GM18951 (cell line): ENCODE measurements around the gene YIPF5.

Source experiments
- POLR2A ChIP-seq: IDR thresholded peaks from 4 replicates; pipeline ENCODE4 v1.6.1; 2011; ENCODE audit warnings: mild to moderate bottlenecking; ENCODE audit not compliant: insufficient read length, insufficient read depth; ENCODE audit errors: extremely low read depth
- in situ Hi-C: fragments of 300-500 bp; cut with MboI; formaldehyde crosslinking; loops from one replicate; pipeline ENCODE4 v1.12.0; 2022; ENCODE audit warnings: low sequenced_read_pairs, mixed read lengths, inconsistent platforms; ENCODE audit not compliant: unreplicated experiment

The YIPF5 gene

DNA sequence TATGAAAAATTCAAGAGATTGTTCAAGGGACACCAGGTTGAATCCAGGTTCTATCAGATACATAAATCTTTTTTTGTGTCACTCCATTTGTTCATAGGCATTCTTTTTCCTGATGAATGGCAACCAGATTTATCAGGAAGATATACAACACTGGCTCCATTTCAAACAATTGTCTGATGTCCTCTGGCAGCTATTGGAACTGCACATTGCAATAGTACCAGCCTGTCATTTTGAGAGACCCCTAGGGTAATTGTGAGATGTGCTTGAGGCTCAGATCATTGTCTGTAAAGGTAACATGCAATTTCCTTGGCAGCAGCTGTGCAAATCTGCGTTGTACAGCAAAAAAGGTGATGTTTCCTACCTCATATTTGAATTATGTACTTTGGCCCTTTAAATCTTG, 26.2 kb upstream of the YIPF5 start:
- in situ Hi-C loops: loop anchor here (25.0 kb wide), 1 partner anchor 1284 kb away; no protein-coding TSS in a partner anchor
- TF ChIP-seq POLR2A: no peak

DNA sequence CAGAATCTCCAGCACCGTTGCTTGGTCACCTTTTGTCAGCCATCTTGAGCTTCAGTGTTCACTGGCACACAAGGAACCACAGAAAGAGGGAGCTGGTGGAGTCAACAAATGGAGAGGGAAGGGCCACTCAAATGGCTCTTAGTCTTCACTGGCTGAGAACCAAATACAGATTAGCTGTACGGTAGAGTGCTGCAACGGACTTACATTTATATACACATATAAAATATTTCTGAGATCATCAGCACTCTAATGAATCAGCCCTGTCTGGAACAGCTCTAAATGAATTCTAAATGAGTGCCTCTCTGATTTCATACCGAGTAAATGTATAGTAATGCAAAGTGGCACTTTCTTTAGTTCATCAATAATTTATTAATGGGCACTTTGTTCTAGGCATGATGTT, 25.0 kb upstream of the YIPF5 start:
- no peak for TF ChIP-seq POLR2A
- in situ Hi-C loops: loop anchor here (25.0 kb wide), 1 partner anchor 1283 kb away; no protein-coding TSS in a partner anchor

DNA sequence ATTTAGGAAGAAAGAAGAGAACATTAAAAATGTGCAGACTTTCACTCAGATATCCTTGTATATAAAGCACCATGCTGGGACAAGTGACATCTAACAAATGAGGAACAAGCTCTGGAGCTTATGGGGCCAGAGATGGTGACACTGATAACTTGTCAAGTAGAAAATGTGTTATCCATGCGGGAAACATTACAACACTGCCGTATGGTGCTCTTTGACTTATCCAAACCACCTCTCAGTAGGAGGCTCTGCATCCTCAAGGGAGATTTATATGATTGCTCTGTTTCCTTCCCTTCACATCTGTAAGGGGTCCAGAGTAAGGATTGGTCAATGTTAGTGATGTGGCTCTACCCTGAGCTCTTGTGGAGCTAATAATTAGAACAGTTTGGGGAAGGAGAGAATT, 23.7 kb upstream of the YIPF5 start:
- in situ Hi-C loops: loop anchor here (25.0 kb wide), 1 partner anchor 1282 kb away; no protein-coding TSS in a partner anchor
- no peak for TF ChIP-seq POLR2A

DNA sequence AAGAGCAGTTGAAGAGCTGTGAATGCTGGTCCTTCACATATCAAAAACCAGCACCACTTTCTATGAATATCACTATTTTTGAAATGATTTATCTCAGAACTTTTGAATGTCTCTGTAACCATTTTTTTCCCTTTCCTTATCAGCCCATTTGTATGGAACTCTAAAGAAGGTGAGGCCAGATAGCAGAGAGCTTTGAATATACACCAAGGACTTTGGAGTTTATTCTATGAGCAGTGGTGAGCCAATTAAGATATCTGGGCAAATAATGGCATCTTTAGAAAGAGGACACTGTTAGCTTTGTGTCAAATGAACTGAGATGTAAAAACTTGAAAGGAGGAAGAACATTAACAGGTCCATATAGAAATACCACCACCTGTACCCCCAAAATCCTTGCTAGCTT, 22.2 kb upstream of the YIPF5 start:
- in situ Hi-C loops: loop anchor here (25.0 kb wide), 1 partner anchor 1280 kb away; no protein-coding TSS in a partner anchor
- TF ChIP-seq POLR2A: no peak

DNA sequence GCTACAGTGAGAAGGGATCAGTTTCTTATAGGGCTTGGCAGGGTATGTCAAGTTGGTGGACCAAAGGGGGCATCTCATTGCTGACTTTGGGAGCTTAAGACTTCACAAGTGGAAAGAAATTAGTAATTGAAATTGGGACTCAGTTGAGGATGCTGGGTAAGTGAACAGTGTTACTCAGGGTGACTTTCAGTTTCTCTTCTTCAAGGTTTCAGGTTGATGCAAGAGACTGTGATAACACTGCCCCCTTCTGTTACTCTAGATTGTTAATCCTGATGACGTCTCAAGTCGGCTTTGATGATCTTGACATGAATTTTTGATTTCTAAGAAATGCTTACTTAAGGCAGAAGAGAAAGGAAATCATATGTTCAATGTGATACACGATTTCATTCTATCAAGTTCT, 21.5 kb upstream of the YIPF5 start:
- no peak for TF ChIP-seq POLR2A
- in situ Hi-C loops: loop anchor here (25.0 kb wide), 1 partner anchor 1280 kb away; no protein-coding TSS in a partner anchor

DNA sequence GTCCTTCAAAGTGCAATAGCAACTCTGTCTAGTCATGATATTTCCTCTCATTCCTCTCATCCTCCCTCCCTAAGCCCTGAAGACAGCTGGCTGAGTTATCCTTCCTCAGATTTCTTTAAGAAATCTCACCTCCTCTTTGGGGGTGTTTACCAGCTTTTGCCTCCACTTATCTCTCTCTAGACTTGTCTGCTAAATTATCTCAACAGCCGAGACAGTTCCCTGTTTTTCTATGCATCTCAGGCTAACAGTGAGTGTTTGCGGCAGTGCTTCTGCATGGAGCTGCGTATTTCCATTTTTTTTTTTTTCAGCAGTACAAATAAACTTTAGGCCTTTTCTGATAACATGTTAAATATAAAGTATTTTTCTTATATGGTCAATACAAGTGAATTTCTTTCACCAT, 21.1 kb upstream of the YIPF5 start:
- in situ Hi-C loops: loop anchor here (25.0 kb wide), 1 partner anchor 1279 kb away; no protein-coding TSS in a partner anchor
- no peak for TF ChIP-seq POLR2A

DNA sequence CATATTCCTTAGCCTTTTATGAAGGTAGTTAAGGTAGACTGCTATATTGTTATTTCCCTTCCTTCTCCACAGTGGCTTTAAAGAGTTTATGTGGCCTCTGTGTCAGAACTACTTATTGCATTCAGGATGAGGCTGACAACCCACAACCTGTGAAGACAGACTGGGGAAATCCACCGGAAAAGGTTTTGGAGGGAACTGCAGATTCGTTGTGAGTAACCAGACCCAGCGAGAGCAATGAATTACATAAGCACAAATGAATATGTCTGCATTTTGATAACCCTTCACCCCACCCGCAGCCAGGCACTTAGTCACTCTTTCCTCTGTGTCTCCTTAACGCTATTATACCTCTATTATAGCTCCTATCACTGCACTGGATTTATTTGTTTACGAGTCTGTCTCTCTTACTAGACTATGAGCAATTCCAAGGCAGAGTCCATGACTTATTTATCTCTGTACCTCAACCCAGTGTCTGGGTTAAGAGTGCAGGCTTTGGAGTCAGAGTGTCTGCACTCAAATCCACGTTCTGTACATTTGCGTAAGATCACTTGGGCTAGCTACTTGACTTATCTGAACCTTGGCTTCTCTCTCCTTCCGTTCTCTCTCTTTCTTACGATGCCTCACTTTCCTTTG, 19.5 kb upstream of the YIPF5 start:
- in situ Hi-C loops: loop anchor here (25.0 kb wide), 1 partner anchor 1278 kb away; no protein-coding TSS in a partner anchor
- no peak for TF ChIP-seq POLR2A

DNA sequence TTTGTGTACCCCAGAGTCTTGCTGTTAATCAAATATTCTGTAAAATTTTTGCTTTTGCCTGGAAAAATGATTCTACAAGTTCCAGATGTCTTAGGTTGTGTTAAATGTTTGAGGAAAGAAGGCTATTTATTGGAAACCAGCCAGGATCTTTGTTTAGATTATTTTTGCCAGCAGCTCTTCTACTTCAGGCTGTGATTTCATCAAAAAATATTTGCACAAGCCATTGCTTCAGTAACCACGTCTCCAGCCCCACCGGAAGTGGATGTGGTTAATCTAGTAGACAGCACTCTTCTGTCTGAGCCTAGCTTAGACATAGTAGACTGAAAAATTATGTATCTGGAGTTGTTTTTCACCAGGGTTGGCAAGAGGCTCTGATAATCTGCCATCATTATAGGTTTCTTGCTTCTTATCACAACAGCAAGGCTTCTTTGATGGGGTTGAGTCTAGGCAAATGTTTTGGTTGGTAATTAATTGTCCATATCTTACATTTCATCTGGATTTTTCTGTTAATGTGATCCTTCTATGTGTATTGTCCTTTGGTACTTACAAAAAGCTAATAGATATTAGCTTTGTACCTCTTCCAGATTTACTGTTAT, 17.3 kb upstream of the YIPF5 start:
- in situ Hi-C loops: loop anchor here (25.0 kb wide), 1 partner anchor 1275 kb away; no protein-coding TSS in a partner anchor
- TF ChIP-seq POLR2A: no peak

DNA sequence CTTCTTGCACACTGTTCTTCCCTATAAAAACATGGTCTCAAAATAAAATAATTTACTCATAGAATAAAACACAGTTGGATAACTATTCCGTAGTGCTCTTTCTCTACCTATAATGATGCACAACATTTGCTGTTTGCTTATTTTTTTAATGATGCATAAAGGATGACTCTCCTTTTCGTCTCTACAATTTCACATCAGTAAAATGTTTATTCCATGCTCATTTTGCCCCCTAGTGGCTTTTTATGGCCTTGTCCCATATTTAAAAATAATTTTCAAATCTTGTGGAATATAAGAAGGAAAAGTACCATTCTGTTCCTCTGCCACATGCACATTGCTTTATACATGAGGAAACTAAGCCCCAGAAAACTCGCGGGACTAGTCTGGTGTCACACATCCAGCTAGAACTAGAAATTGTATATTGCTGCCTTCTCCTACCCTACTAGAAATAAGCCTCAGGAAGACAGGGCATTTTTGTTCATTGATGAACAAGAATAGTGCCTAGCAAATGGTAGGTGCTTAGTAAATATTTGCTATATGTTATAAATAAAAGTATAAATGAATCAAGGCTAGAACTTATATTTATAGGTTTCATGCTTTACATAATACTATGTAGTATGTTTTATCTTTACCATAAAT, 12.9 kb upstream of the YIPF5 start:
- no peak for TF ChIP-seq POLR2A
- in situ Hi-C loops: loop anchor here (25.0 kb wide), 1 partner anchor 1271 kb away; no protein-coding TSS in a partner anchor

DNA sequence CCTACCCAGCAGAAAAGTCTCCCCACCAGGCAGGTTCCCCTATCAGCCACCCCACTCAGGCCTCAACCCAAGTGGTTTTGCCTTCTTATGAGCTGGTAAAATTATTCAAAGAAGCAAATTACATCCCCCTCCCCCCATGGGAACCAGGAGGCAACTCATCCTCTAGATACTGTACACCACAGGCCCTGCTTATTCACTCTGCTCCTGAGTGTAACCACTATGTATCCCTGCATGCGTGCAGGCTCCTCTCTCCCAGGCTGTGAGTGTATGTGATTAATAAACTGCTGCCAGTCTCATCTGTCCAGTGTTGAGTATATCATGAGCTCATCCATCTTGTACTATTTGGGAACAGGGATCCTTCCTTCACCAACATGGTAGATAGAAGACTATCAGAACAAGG, 8.8 kb upstream of the YIPF5 start:
- in situ Hi-C loops: loop anchor here (25.0 kb wide), 1 partner anchor 1267 kb away; no protein-coding TSS in a partner anchor

DNA sequence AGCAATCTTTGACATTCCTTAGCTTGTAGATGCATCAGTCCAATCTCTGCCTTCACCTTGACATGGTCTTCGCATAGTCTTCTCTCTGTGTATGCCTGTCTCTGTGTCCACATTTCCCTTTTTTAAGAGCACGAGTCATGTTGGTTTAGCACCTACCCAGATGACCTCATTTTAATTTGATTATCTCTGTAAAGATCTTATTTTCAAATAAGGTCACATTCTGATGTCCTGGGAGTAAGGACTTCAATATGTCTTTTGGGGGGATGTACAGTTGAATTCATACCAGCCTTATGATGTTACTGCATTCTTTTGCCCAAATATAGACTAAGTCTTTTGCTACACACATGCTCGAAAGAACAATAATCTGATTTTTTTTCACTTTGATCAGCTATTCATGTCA, 7.1 kb upstream of the YIPF5 start:
- in situ Hi-C loops: loop anchor here (25.0 kb wide), 1 partner anchor 1265 kb away; no protein-coding TSS in a partner anchor
- TF ChIP-seq POLR2A: no peak

More for the DNA sequence above, 8.8 kb upstream of the YIPF5 start:
- TF ChIP-seq POLR2A: no peak

DNA sequence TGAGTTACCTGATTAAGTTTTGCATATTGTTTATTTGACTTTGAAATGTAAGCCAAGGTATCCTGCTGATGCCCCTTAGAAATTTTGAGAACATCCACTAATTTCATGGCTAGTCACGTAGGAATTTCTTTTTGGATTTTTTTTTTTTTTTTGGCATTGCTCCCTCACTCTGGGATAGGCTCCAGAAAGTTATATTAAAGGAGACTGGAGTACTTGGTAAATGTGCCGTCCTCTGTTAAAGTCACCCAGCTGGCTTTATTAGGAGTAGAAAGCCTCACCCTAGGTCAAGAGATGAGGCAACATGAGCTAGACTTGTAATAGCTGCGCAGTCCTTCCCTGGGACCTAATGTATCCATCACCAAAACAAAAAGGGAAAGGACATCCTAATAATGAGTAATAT, 3.3 kb upstream of the YIPF5 start:
- TF ChIP-seq POLR2A: no peak
- in situ Hi-C loops: no loop called here

DNA sequence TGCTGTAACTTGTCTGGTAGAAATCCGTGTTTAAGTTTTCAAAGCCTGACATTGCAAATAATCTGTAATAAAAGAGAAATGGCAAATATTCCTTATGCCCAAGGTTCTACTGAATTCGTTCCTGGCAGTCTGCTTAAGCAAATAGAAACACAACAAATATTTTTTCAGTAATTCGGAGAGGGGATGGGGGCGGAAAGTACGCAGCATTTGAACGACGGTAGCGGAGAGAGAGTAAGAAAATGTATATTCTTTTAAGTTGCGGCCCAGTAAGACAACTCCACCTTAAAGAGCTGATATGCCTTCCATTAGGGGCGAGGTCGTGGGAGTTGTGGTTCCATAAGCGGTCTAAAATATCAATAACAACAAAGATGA, 569 bp downstream of the YIPF5 start:
- in situ Hi-C loops: no loop called here

More for the DNA sequence above, 569 bp downstream of the YIPF5 start:
- no peak for TF ChIP-seq POLR2A
